HG02840 (cell line): ENCODE measurements around the gene SUV39H1.

ENCODE experiments used
- ATAC-seq: cut with Tn5 transposase; IDR thresholded peaks from one replicate; pipeline ENCODE4 v1.9.1; 2021; ENCODE audit warnings: mild to moderate bottlenecking, moderate library complexity, moderate number of reproducible peaks; ENCODE audit not compliant: unreplicated experiment, low FRiP score

Gene SUV39H1

GRCh38 chrX:48754238-48754637 lies 57.7 kb downstream of the SUV39H1 start:
- no peak for ATAC-seq
